SK-N-SH (cell line): ENCODE measurements around the gene GALR3. TPM values are rescaled to one million over a fixed set of nuclear protein-coding genes. Genes with fewer than 3 reads are reported as not detected.

Experiments used
- CTCF ChIA-PET: fragments of 300-600, 350-600 bp; formaldehyde crosslinking; extraction: SDS; loops from one replicate; lab custom pipeline; 2021; lab: Yijun Ruan, JAX
- POLR2A ChIA-PET: fragments of 350-600 bp; sonication (Branson Sonifier 250); formaldehyde crosslinking; extraction: SDS; loops from one replicate; lab custom pipeline; 2020; ENCODE audit warnings: antibody characterized with exemption, inconsistent platforms; lab: Yijun Ruan, JAX
- DNase-seq: peaks from one replicate; pipeline ENCODE4 v3.0.0; 2012
- H2AFZ ChIP-seq: fragments of 200-600 bp; sonication (generic); 2 replicates; pipeline ENCODE4 v1.8.1; 2016; ENCODE audit warnings: antibody characterized with exemption, mild to moderate bottlenecking, low read depth
- H3F3A ChIP-seq: fragments of 200-600 bp; sonication (generic); replicated peaks from 2 replicates; pipeline ENCODE3; 2016; ENCODE audit warnings: antibody characterized with exemption, mild to moderate bottlenecking; ENCODE audit not compliant: insufficient read depth
- H3K27ac ChIP-seq, 2 experiments: fragments of 200-500 bp in 1 of 2; fragments of 200-600 bp in 1 of 2; sonication (Bioruptor generic) in 1 of 2; sonication (generic), shearing (Covaris generic) in 1 of 2; 2 replicates each; pipeline versions ENCODE4 v1.5.1 to v1.6.1; 2014 to 2016; ENCODE audit warnings: low read depth in 2 of 2, inconsistent platforms in 1 of 2, low read length in 1 of 2, mild to moderate bottlenecking in 1 of 2, mixed read lengths in 1 of 2
- H3K27me3 ChIP-seq: fragments of 200-600 bp; sonication (generic), shearing (Covaris generic); 2 replicates; pipeline ENCODE4 v1.6.1; 2016; ENCODE audit warnings: mixed run types; ENCODE audit not compliant: insufficient read depth
- H3K36me3 ChIP-seq, 2 experiments: fragments of 200-500 bp in 1 of 2; fragments of 200-600 bp in 1 of 2; sonication (Bioruptor generic) in 1 of 2; sonication (generic) in 1 of 2; replicated peaks in 1 of 2; 2 replicates each; pipeline versions ENCODE3 to v1.5.1; 2014 to 2016; ENCODE audit warnings: low read length in 1 of 2, mild to moderate bottlenecking in 1 of 2; ENCODE audit not compliant: insufficient read depth in 2 of 2, control insufficient read depth in 1 of 2
- H3K4me1 ChIP-seq, 2 experiments: fragments of 200-500 bp in 1 of 2; fragments of 200-600 bp in 1 of 2; sonication (Bioruptor generic) in 1 of 2; sonication (generic), shearing (Covaris generic) in 1 of 2; 2 replicates each; pipeline versions ENCODE4 v1.5.1 to v1.6.1; 2014 to 2016; ENCODE audit warnings: low read depth in 1 of 2, low read length in 1 of 2, mixed run types in 1 of 2; ENCODE audit not compliant: insufficient read depth in 2 of 2, control insufficient read depth in 1 of 2
- H3K4me2 ChIP-seq: fragments of 200-600 bp; sonication (generic), shearing (Covaris generic); 2 replicates; pipeline ENCODE4 v1.6.1; 2017; ENCODE audit warnings: mixed run types
- H3K4me3 ChIP-seq, 2 experiments: fragments of 200-500 bp in 1 of 2; fragments of 200-600 bp in 1 of 2; sonication (Bioruptor generic) in 1 of 2; sonication (generic), shearing (Covaris generic) in 1 of 2; 2 replicates each; pipeline versions ENCODE4 v1.5.1 to v1.8.1; 2014 to 2016; ENCODE audit warnings: low read depth in 2 of 2, inconsistent platforms in 1 of 2, low read length in 1 of 2, mild to moderate bottlenecking in 1 of 2, mixed read lengths in 1 of 2, moderate library complexity in 1 of 2
- H3K79me2 ChIP-seq: fragments of 200-600 bp; sonication (generic); 2 replicates; pipeline ENCODE4 v1.8.1; 2017; ENCODE audit warnings: mild to moderate bottlenecking; ENCODE audit not compliant: insufficient read depth
- H3K9ac ChIP-seq: fragments of 200-600 bp; sonication (generic); 2 replicates; pipeline ENCODE4 v1.6.1; 2017; ENCODE audit warnings: mixed run types
- H3K9me2 ChIP-seq: fragments of 200-600 bp; sonication (generic); 2 replicates; pipeline ENCODE4 v1.6.1; 2017; ENCODE audit warnings: mixed run types
- H3K9me3 ChIP-seq: fragments of 200-600 bp; sonication (generic); 2 replicates; pipeline ENCODE4 v1.6.1; 2017; ENCODE audit warnings: mixed run types, mild to moderate bottlenecking, moderate library complexity
- H4K20me1 ChIP-seq: fragments of 200-600 bp; sonication (generic); 2 replicates; pipeline ENCODE4 v1.6.1; 2017; ENCODE audit warnings: mild to moderate bottlenecking, mixed run types; ENCODE audit not compliant: insufficient read depth
- ELF1 ChIP-seq: IDR thresholded peaks from 2 replicates; pipeline ENCODE4 v1.4.0; 2012
- EP300 ChIP-seq, 2 experiments: IDR thresholded peaks; 2 replicates each; pipeline versions ENCODE4 v1.4.0 to v1.6.1; 2012; ENCODE audit warnings: borderline replicate concordance in 1 of 2, low read depth in 1 of 2, low read length in 1 of 2
- FOSL2 ChIP-seq: IDR thresholded peaks from 2 replicates; pipeline ENCODE4 v1.4.0; 2012; ENCODE audit warnings: low read depth, mild to moderate bottlenecking, moderate library complexity, borderline replicate concordance
- FOXJ3 ChIP-seq: sonication (generic); formaldehyde crosslinking; IDR thresholded peaks from 2 replicates; pipeline ENCODE4 v1.5.1; 2020; ENCODE audit warnings: mild to moderate bottlenecking, missing genetic modification reagents
- FOXM1 ChIP-seq: IDR thresholded peaks from 2 replicates; pipeline ENCODE4 v1.4.0; 2012; ENCODE audit warnings: low read depth, mild to moderate bottlenecking
- GABPA ChIP-seq: IDR thresholded peaks from 2 replicates; pipeline ENCODE4 v1.4.0; 2012; ENCODE audit warnings: low read depth, mild to moderate bottlenecking
- JUND ChIP-seq: IDR thresholded peaks from 2 replicates; pipeline ENCODE4 v1.4.0; 2012
- MEF2A ChIP-seq: IDR thresholded peaks from 2 replicates; pipeline ENCODE4 v1.4.0; 2012; ENCODE audit warnings: low read depth, borderline replicate concordance
- MXI1 ChIP-seq: IDR thresholded peaks from 2 replicates; pipeline ENCODE4 v1.6.1; 2012; ENCODE audit warnings: mild to moderate bottlenecking, low read depth, low read length, improper control_type of control experiment
- NFIC ChIP-seq: IDR thresholded peaks from 2 replicates; pipeline ENCODE4 v1.4.0; 2012; ENCODE audit warnings: borderline replicate concordance
- NRF1 ChIP-seq: IDR thresholded peaks from 2 replicates; pipeline ENCODE4 v1.6.1; 2012; ENCODE audit warnings: low read depth, mild to moderate bottlenecking, low read length
- PBX3 ChIP-seq: IDR thresholded peaks from 2 replicates; pipeline ENCODE4; 2012
- POLR2AphosphoS5 ChIP-seq: IDR thresholded peaks from 2 replicates; pipeline ENCODE4 v1.6.1; 2012; ENCODE audit warnings: low read depth, low read length
- RCOR1 ChIP-seq: fragments of 150-350 bp; IDR thresholded peaks from 2 replicates; pipeline ENCODE4 v1.6.1; 2017; ENCODE audit warnings: antibody characterized with exemption, low read length
- SIN3A ChIP-seq: IDR thresholded peaks from 2 replicates; pipeline ENCODE4 v1.6.1; 2012; ENCODE audit warnings: low read depth, mild to moderate bottlenecking, low read length, moderate library complexity, borderline replicate concordance
- SMC3 ChIP-seq: IDR thresholded peaks from 2 replicates; pipeline ENCODE4 v1.6.1; 2012; ENCODE audit warnings: low read depth, low read length, improper control_type of control experiment
- TAF1 ChIP-seq: IDR thresholded peaks from 2 replicates; pipeline ENCODE4 v1.6.1; 2012; ENCODE audit warnings: low read depth, mild to moderate bottlenecking, low read length, moderate library complexity, borderline replicate concordance
- USF1 ChIP-seq: IDR thresholded peaks from 2 replicates; pipeline ENCODE4 v1.4.0; 2012; ENCODE audit warnings: low read depth, borderline replicate concordance
- YY1 ChIP-seq: IDR thresholded peaks from 2 replicates; pipeline ENCODE4 v1.4.0; 2012; ENCODE audit warnings: low read depth, mild to moderate bottlenecking
- WGBS: methylation state at CpG from one replicate; pipeline ENCODE4 v1.1.6; 2017; ENCODE audit warnings: low lambda C conversion rate; 5-methylcytosine and 5-hydroxymethylcytosine counted together
- polyA plus RNA-seq, 3 experiments: library from polyadenylated mRNA; depleted of rRNA; stranded (reverse); fragments of >200 nt; gene quantifications; 2 replicates each; pipeline ENCODE4 v1.2.3, GENCODE V29; 2012
- TF ChIP-seq, protein P1 (sequence below): fragments of 150-350 bp; IDR thresholded peaks from 2 replicates; pipeline ENCODE4 v1.6.1; 2017; ENCODE audit warnings: antibody characterized with exemption, low read length, low read depth, borderline replicate concordance
- TF ChIP-seq, protein P2 (sequence below): IDR thresholded peaks from 2 replicates; pipeline ENCODE4 v1.4.0; 2012; ENCODE audit warnings: low read depth

GALR3 gene
- polyA plus RNA-seq, 1 of the 3 experiments (the other 2 are of a cell fraction): not detected

- TF ChIP-seq EP300 (IDR thresholded peaks at IDR 0.05; ENCODE audit: borderline replicate concordance in 1 of 2, low read depth in 1 of 2, low read length in 1 of 2) (no peak), MEF2A (no peak)
Observed at GRCh38 chr22:37819105-37819433, 4.1 kb upstream of the GALR3 start (continued).

DNA sequence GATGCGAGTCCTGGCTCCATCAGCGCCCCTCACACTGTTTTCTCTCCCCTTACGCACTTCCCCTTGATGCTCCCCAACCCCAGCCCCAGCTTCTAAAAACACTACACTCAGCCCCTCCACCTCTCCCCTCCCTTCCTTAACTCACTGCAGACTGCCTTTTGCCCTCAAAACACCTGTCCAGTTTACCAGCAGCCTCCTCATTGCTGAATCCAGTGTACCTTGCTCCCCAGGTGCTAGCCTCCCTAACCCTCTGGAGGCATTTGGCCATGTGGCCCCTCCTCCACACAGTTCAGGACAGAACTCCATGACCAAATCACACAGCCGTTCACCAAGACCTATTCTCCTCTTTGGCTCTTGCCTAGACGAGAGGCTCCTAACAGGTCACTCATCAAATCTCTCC, 2.8 kb upstream of the GALR3 start:
- Histone ChIP-seq H3K36me3 (peaks cover 0 to under 1% of the 10 kb centered on the region in 2 experiments), H3K27me3 (no peaks in the 10 kb centered on the region; the same call in 1 of the 2 replicates), H3F3A (no peaks in the 10 kb centered on the region), H3K4me2 (no peak overlapping the region), H3K27ac (no peak overlapping the region), H3K4me3 (no peak overlapping the region), H3K9me3 (no peaks in the 10 kb centered on the region), H3K79me2 (no peaks in the 10 kb centered on the region), H3K9me2 (no peaks in the 10 kb centered on the region), H3K4me1 (peaks cover 0 to 8% of the 10 kb centered on the region in 2 experiments; a peak in 1 of 4 replicates), H2AFZ (no peak overlapping the region), H3K9ac (no peak overlapping the region), H4K20me1 (no peaks in the 10 kb centered on the region)
- POLR2A ChIA-PET: no interaction called here
- no peak for TF ChIP-seq SIN3A
- no peak for TF ChIP-seq POLR2AphosphoS5
- no peak for TF ChIP-seq SMC3
- TF ChIP-seq MXI1: no peak
- TF ChIP-seq, protein P1, sequence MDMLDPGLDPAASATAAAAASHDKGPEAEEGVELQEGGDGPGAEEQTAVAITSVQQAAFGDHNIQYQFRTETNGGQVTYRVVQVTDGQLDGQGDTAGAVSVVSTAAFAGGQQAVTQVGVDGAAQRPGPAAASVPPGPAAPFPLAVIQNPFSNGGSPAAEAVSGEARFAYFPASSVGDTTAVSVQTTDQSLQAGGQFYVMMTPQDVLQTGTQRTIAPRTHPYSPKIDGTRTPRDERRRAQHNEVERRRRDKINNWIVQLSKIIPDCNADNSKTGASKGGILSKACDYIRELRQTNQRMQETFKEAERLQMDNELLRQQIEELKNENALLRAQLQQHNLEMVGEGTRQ: no peak
- TF ChIP-seq NFIC: no peak
- no peak for TF ChIP-seq TAF1
- TF ChIP-seq FOSL2: no peak
- TF ChIP-seq JUND: no peak
- DNase-seq: no peak
- CTCF ChIA-PET: interaction anchor here (0.8 to 14.0 kb wide), 3 partner anchors 39 to 114 kb away, joined by 3 to 182 read pairs (median 4); no protein-coding TSS in a partner anchor
- WGBS: 95% methylated on average over 5 of the region's 5 CpGs

DNA sequence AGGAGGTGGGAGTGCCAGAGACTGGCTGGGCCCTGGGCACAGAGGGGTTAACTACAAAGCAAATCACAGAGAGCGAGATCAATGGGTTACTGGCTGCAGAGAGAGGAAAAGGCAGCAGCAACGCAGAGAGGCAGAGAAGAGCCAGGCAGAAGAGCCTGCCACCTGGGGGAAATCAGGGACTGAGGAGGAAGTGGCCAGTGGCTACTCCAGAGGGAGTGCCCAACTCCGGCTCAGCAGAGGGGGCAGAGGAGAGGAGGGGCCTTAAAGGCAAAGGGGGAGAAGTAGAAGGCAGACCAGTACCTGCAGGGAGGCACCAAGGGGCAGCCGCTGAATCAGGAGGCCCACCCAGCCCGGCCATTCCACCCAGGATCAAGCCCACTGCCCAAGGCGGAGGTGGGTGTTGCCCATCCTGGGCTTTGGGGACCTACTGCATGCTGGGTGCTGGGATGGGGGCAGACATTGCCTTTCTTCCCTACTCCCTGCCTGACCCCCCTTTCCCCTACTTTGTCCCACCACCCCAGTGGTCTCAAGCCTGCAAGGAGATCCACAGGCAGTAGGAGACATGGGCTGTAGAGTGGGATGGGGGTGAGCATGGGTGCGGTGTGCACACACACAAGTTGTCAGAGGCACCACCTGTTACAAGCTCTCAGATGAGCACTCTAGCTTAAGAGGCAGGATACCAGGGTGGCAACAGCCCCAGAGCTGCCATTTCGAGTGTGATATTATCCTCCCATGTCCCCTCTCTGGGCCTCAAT, 926 bp upstream of the GALR3 start:
- no peaks in the 10 kb centered on the region for H3F3A ChIP-seq
- H3K9me3 ChIP-seq: no peaks in the 10 kb centered on the region
- DNase-seq: no peak
- H3K27ac ChIP-seq: no peak overlapping the region
- no peak overlapping the region for H3K4me2 ChIP-seq
- H2AFZ ChIP-seq: no peak overlapping the region
- no peaks in the 10 kb centered on the region; the same call in 1 of the 2 replicates for H3K27me3 ChIP-seq
- ChIA-PET POLR2A (no interaction called here), CTCF (interaction anchor here (14.0 kb wide), 1 partner anchor 38 kb away, joined by 182 read pairs; no protein-coding TSS in a partner anchor)
- peaks cover 0 to 8% of the 10 kb centered on the region in 2 experiments; a peak in 1 of 4 replicates for H3K4me1 ChIP-seq
- no peaks in the 10 kb centered on the region for H3K79me2 ChIP-seq
- no peaks in the 10 kb centered on the region for H3K9me2 ChIP-seq
- H3K36me3 ChIP-seq: no peaks in the 10 kb centered on the region
- no peak overlapping the region for H3K4me3 ChIP-seq
- H4K20me1 ChIP-seq: no peaks in the 10 kb centered on the region
- no peak overlapping the region for H3K9ac ChIP-seq
- WGBS: 47% methylated on average over 7 of the region's 8 CpGs
- TF ChIP-seq GABPA (no peak), YY1 (no peak), ELF1 (no peak), NRF1 (no peak), JUND (no peak), MXI1 (no peak), PBX3 (no peak), SMC3 (no peak), USF1 (no peak), MEF2A (no peak), FOXM1 (no peak), FOXJ3 (CRISPR knock-in tag) (no peak), RCOR1 (no peak)
- TF ChIP-seq, protein P2, sequence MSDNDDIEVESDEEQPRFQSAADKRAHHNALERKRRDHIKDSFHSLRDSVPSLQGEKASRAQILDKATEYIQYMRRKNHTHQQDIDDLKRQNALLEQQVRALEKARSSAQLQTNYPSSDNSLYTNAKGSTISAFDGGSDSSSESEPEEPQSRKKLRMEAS: no peak
